Glutamatergic neuron (in vitro differentiated cells): Measurements from ENCODE around the gene CLEC10A. TPM values are rescaled to one million over a fixed set of nuclear protein-coding genes. Genes with fewer than 3 reads are reported as not detected.
A peak's percentile ranks its signal among the peaks of the same experiment; 100 is the strongest.
"Not testable (repeated sequence)": the region's sequence is repeated elsewhere in the genome, so short reads cannot be mapped to it uniquely, and the experiment has no call there.

Experiments used
- DNase-seq: peaks from one replicate; pipeline ENCODE4 v3.0.0; 2022
- H3K27ac Mint-ChIP-seq: one replicate; pipeline ENCODE4 v1.8.0; 2020; ENCODE audit warnings: mild to moderate bottlenecking, mixed read lengths, inconsistent platforms; ENCODE audit not compliant: unreplicated experiment
- H3K27me3 Mint-ChIP-seq: one replicate; pipeline ENCODE4 v1.8.0; 2020; ENCODE audit warnings: mild to moderate bottlenecking, moderate library complexity, mixed read lengths, inconsistent platforms; ENCODE audit not compliant: unreplicated experiment
- H3K36me3 Mint-ChIP-seq: one replicate; pipeline ENCODE4 v1.8.0; 2020; ENCODE audit warnings: mild to moderate bottlenecking, mixed read lengths, inconsistent platforms; ENCODE audit not compliant: unreplicated experiment
- H3K4me1 Mint-ChIP-seq: one replicate; pipeline ENCODE4 v1.8.0; 2020; ENCODE audit warnings: mild to moderate bottlenecking, low read depth, mixed read lengths, inconsistent platforms; ENCODE audit not compliant: unreplicated experiment
- H3K4me3 Mint-ChIP-seq: one replicate; pipeline ENCODE4 v1.8.0; 2020; ENCODE audit warnings: mild to moderate bottlenecking, mixed read lengths, inconsistent platforms; ENCODE audit not compliant: unreplicated experiment
- H3K9me3 Mint-ChIP-seq: one replicate; pipeline ENCODE4 v1.8.0; 2020; ENCODE audit warnings: mild to moderate bottlenecking, moderate library complexity, mixed read lengths, inconsistent platforms; ENCODE audit not compliant: unreplicated experiment
- CTCF ChIP-seq: fragments of 200-600 bp; sonication (generic); IDR thresholded peaks from one replicate; pipeline ENCODE4 v1.5.0; 2021; ENCODE audit not compliant: partially characterized antibody, unreplicated experiment
- long read RNA-seq: library from polyadenylated mRNA; unstranded; transcript quantifications from one replicate; pipeline ENCODE4 v2.0.0, GENCODE V29; 2020; ENCODE audit not compliant: unreplicated experiment
- total RNA-seq: library from RNA; stranded (reverse); fragmentation: NEBNext Ultra II Directional; extraction: Animal tissue kit (Norgen Biotek cat#: 25700); gene quantifications from one replicate; pipeline ENCODE4 v1.2.1, GENCODE V29; 2021; ENCODE audit not compliant: unreplicated experiment

The CLEC10A gene
- not detected for total RNA-seq
- long read RNA-seq = 0 reads

DNA sequence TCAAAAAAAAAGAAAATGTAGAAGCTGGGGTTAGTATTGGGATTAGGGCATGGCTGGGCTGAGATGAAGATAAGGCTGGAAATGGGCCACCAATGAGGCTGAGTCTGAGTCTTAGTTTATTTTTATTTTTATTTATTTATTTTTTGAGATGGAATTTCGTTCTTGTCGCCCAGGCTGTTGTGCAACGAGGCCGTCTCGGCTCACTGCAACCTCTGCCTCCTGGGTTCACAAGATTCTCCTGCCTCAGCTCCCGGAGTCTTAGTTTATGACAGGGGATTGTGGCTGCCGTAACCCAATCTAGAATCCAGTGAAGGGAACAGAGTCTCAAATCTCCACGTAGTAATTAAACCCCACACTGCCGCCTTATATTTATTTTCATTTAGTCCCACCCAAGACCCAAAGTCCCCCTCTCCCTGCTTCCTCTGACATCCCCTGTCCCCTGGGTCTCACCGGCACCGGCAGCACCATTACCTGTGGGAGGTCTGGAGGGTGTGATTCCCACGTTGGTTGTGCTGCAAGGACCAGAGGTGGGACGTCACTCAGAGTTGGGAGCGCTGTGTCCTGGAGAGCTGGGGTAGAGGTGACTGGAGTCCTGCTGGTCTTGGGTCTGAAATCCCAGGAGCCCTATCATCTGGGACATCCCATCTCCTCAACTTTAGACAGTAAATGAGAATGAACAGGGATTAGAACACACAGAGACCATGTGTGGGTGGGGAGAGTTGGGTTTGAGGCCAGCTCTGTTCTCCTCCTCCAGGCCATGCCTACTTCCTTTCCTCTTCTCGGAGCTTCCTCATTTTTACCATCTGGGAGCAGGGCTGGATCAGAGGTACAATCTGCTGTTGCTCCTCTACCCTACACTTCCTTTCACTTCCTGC, at the start of gene CLEC10A:
CLEC10A (minus strand) TSS at position 671 of the 875 bp plus-strand sequence. CDS start 1,439 bp downstream, outside the sequence.
- H3K4me3 Mint-ChIP-seq = no peak within 1 kb of the TSS
- peaks cover 7% of the 10 kb centered on the region for H3K36me3 Mint-ChIP-seq
- DNase-seq = no peak
- peaks cover 2% of the 10 kb centered on the region for H3K27me3 Mint-ChIP-seq
- H3K4me1 Mint-ChIP-seq = no peaks in the 10 kb centered on the region
- no peak for TF ChIP-seq CTCF
- no peak within 1 kb of the TSS for H3K27ac Mint-ChIP-seq
- H3K9me3 Mint-ChIP-seq = peaks cover 5% of the 10 kb centered on the region

DNA sequence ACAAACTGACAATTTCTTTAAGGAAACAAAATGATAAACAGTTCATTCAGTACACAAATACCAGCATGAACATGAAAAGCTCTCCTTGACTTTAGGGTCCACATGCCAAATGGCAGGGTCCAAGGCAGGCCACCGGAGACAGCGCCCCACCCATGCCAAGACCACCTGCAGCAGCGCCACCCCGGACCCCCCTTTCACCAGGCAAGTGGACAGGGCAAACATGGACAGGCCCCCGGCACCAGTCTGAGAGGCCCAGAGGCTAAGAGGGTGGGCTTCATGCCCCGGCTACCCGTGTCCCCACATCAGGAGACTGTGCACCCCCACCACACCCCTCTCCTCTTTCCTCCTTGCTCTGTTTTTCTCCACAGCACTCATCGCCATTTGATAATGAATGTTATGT, 49.3 kb upstream of the CLEC10A start:
- no peak for TF ChIP-seq CTCF
- peaks cover 17% of the 10 kb centered on the region for H3K4me1 Mint-ChIP-seq
- no peak for DNase-seq
- H3K27ac Mint-ChIP-seq = no peak overlapping the region
- no peak overlapping the region for H3K4me3 Mint-ChIP-seq
- no peaks in the 10 kb centered on the region for H3K36me3 Mint-ChIP-seq
- peaks cover 5% of the 10 kb centered on the region for H3K27me3 Mint-ChIP-seq
- H3K9me3 Mint-ChIP-seq = no peaks in the 10 kb centered on the region

DNA sequence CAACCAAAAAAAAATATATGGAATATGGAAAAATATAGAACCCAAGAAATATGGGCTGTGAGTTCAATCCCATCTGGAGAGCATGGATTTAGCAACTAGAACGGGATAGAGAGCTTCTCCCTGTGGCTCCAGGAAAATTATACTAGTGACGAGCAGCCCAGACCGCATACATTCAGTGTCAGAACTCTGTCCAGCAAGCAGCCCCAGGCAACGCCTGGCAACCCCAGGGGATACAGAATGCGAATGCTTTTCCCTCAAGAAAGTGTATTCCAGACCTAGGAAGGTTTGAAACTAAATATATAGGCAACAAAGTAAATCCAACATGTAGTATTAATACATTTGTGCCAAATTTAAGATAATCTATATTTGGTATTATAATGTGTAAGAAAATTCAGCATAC, 48.1 kb upstream of the CLEC10A start:
- Mint-ChIP-seq H3K36me3 (no peaks in the 10 kb centered on the region), H3K4me1 (peaks cover 16% of the 10 kb centered on the region), H3K27me3 (peaks cover 3% of the 10 kb centered on the region), H3K27ac (no peak overlapping the region), H3K9me3 (no peaks in the 10 kb centered on the region), H3K4me3 (no peak overlapping the region)
- DNase-seq = peak; percentile 69
- TF ChIP-seq CTCF = no peak

GRCh38 chr17:7127501-7127900, 47.5 kb upstream of the CLEC10A start:
- H3K27ac Mint-ChIP-seq, H3K36me3 Mint-ChIP-seq, H3K4me3 Mint-ChIP-seq, H3K9me3 Mint-ChIP-seq, DNase-seq, H3K27me3 Mint-ChIP-seq: not testable (repeated sequence)
- H3K4me1 Mint-ChIP-seq = peaks cover 12% of the 10 kb centered on the region

GRCh38 chr17:7126386-7126785, 46.3 kb upstream of the CLEC10A start:
- H3K36me3 Mint-ChIP-seq, H3K9me3 Mint-ChIP-seq, H3K27me3 Mint-ChIP-seq, H3K4me3 Mint-ChIP-seq, H3K27ac Mint-ChIP-seq, DNase-seq: not testable (repeated sequence)
- H3K4me1 Mint-ChIP-seq = peaks cover 11% of the 10 kb centered on the region

DNA sequence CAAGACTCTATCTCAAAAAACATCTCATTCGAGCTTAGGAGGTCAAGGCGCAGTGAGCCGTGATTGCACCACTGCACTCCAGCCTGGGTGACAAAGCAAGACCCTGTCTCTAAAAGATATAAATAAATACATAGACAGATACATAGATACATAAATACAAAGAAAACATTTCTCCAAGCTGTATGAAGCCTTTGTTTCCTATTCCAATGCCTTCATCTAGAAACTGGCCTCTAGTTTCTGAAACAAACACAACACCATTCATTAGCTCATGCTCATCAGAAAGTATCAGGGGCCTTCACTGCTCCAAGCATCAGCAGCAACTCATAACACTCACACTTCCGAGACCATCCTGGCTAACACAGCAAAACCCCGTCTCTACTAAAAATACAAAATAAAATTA, 44.9 kb upstream of the CLEC10A start:
- no peak overlapping the region for H3K27ac Mint-ChIP-seq
- H3K4me3 Mint-ChIP-seq = no peak overlapping the region
- no peak for TF ChIP-seq CTCF
- H3K27me3 Mint-ChIP-seq = peaks cover 1% of the 10 kb centered on the region
- no peak for DNase-seq
- no peaks in the 10 kb centered on the region for H3K9me3 Mint-ChIP-seq
- no peaks in the 10 kb centered on the region for H3K36me3 Mint-ChIP-seq
- H3K4me1 Mint-ChIP-seq = peaks cover 6% of the 10 kb centered on the region
